Ectodermal cell (in vitro differentiated cells): ENCODE measurements around the gene UBN2.
"Not testable (repeated sequence)": the region's sequence is repeated elsewhere in the genome, so short reads cannot be mapped to it uniquely, and the experiment has no call there.

ENCODE experiments used
- H3K27ac ChIP-seq: 2 replicates; pipeline ENCODE4 v1.7.0; 2013; ENCODE audit warnings: mild to moderate bottlenecking, low read depth, low read length; ENCODE audit not compliant: insufficient read depth, poor library complexity, severe bottlenecking
- H3K27me3 ChIP-seq: 2 replicates; pipeline ENCODE4 v1.7.0; 2013; ENCODE audit warnings: mild to moderate bottlenecking, low read length; ENCODE audit not compliant: insufficient read depth, control insufficient read depth, poor library complexity, severe bottlenecking
- H3K36me3 ChIP-seq: one replicate; pipeline ENCODE4 v1.7.0; 2013; ENCODE audit warnings: low read length; ENCODE audit not compliant: control insufficient read depth, insufficient read depth
- H3K4me1 ChIP-seq: one replicate; pipeline ENCODE4 v1.7.0; 2013; ENCODE audit warnings: low read length; ENCODE audit not compliant: control insufficient read depth, insufficient read depth
- H3K4me3 ChIP-seq: 2 replicates; pipeline ENCODE4 v1.7.0; 2013; ENCODE audit warnings: low read depth, low read length, control low read depth; ENCODE audit not compliant: insufficient read depth
- H3K9me3 ChIP-seq: 2 replicates; pipeline ENCODE4 v1.7.0; 2013; ENCODE audit warnings: mild to moderate bottlenecking, low read length, moderate library complexity; ENCODE audit not compliant: control insufficient read depth
- WGBS, 2 experiments: methylation state at CpG; one replicate each; pipeline ENCODE4 v1.1.7; 2013; ENCODE audit warnings: missing lambda C conversion rate in 2 of 2; 5-methylcytosine and 5-hydroxymethylcytosine counted together

UBN2 gene

DNA sequence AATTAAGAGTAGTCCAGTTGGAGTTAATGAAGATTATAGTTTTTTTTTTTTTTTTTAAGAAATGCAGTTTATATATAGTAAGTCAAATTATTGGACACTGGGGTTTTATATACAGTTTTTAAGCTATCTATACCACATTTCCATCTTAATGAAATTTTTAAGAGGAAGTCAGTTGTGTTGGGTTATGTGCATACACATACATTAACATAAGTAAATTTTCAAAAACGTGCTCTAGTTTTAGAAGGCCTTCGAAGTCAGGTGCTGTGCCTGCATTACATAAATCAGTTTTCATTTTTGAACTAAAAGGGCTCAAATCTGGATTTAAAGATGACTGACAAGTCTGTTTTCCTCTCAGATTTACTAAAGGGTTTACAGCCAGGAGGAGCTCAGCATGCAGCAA lies 62.5 kb downstream of the UBN2 start:
- Histone ChIP-seq H3K36me3 (peaks cover 5% of the 10 kb centered on the region), H3K4me3 (no peak overlapping the region), H3K27me3 (no peaks in the 10 kb centered on the region), H3K4me1 (no peaks in the 10 kb centered on the region), H3K27ac (no peak overlapping the region), H3K9me3 (no peaks in the 10 kb centered on the region)
- WGBS, 2 experiments: 94 to 100% methylated on average over 2 of the region's 2 CpGs

DNA sequence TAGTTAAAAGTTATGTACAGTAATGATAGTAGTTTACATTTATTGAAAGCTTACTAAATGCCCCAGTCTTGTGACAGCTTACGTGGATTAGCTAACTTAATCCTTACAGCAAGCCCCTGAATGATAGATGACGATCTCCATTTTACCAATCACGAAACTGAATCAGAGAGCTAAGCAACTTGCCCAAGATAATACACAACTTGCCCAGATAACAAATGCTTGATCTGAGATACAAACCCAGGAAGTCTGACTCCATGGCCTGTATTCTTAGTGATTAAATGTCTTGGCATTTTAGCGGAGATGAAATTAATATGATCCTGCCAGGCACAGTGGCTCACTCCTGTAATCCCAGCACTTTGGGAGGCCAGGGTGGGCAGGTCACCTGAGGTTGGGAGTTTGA lies 63.2 kb downstream of the UBN2 start:
- peaks cover 5% of the 10 kb centered on the region for H3K36me3 ChIP-seq

DNA sequence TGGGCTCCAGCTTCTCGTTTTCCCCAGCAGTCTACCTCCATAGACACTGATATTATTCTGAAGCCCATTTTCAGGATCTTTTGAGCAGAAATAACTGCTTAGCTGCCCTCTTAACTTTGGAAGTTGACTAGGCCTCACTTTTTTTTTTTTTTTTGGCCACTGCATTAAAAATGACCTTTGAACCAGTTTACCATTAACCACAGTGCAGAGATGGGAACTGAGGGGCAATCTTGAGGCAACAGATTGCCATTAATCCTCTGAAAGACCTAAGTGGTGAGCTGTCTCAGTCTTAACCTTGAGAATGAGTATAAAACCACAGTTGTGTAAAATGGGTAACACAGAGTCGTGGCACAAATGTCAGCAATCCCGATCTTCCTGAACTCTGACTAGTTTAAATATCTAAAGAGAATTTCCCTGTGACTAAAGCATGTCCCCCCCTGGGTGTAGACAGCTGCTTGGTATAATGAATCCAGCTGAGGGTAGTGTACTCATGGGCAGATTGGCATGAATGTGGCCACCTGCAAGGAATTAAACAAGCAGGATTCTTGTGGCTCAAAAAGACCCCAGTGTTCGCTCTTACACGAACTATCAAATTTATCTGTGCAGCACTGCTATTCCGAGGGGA lies 64.0 kb downstream of the UBN2 start:
- no peak overlapping the region for H3K4me3 ChIP-seq
- H3K9me3 ChIP-seq: no peaks in the 10 kb centered on the region
- peaks cover 5% of the 10 kb centered on the region for H3K36me3 ChIP-seq
- no peaks in the 10 kb centered on the region for H3K4me1 ChIP-seq
- H3K27me3 ChIP-seq: no peaks in the 10 kb centered on the region
- 92 to 94% methylated on average over 6 of the region's 6 CpGs for WGBS, 2 experiments
- H3K27ac ChIP-seq: no peak overlapping the region

More for the DNA sequence above, 63.2 kb downstream of the UBN2 start:
- Histone ChIP-seq H3K4me1 (no peaks in the 10 kb centered on the region), H3K27me3 (no peaks in the 10 kb centered on the region), H3K4me3 (no peak overlapping the region), H3K9me3 (no peaks in the 10 kb centered on the region), H3K27ac (no peak overlapping the region)
- WGBS, 2 experiments: 94 to 95% methylated on average over 4 of the region's 4 CpGs

DNA sequence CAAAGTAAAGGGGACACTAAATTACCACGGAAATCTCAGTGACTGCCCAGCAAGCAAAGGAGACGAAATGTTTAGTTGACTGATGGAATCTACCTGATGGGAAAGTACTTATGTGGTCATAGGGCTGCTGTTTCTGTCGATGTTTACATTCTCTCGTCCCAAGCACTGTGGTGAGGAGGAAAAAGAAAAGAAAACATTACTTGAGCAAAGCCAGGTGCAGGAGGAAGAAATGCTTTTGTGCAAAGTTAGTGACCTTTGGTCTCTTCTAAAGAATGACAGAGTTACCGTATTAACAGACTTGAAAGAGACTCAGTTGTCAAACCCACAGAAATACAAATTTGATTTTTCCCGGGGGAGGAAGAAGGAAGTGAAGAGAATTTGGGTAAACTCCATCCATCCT lies 66.8 kb downstream of the UBN2 start:
- Histone ChIP-seq H3K4me1 (no peaks in the 10 kb centered on the region), H3K9me3 (no peaks in the 10 kb centered on the region), H3K27ac (no peak overlapping the region), H3K4me3 (no peak overlapping the region), H3K27me3 (no peaks in the 10 kb centered on the region), H3K36me3 (peaks cover 5% of the 10 kb centered on the region)
- 89 to 91% methylated on average over 6 of the region's 6 CpGs for WGBS, 2 experiments

DNA sequence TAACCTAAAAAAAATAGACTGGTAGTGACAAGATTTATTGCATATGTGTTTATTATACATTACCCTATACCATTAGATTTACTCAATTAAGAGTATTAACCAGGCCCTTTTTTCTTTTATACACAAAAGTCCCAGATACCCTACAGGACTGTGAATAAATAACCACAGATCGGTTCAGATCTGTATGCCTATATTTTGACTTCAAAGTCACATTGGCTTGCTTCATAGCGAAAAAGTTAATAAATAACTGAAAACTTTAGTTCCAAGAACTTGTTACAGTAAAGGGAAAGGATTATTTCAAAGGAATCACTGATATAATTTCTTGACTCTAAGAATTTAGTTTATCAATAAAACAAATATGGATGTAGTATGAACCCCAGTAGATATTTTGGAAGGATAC lies 68.3 kb downstream of the UBN2 start:
- Histone ChIP-seq H3K27me3 (no peaks in the 10 kb centered on the region), H3K36me3 (peaks cover 5% of the 10 kb centered on the region), H3K9me3 (no peaks in the 10 kb centered on the region), H3K4me1 (no peaks in the 10 kb centered on the region), H3K4me3 (no peak overlapping the region), H3K27ac (no peak overlapping the region)
- WGBS, 2 experiments: 94 to 100% methylated on average over 1 to 2 of the region's 2 CpGs

DNA sequence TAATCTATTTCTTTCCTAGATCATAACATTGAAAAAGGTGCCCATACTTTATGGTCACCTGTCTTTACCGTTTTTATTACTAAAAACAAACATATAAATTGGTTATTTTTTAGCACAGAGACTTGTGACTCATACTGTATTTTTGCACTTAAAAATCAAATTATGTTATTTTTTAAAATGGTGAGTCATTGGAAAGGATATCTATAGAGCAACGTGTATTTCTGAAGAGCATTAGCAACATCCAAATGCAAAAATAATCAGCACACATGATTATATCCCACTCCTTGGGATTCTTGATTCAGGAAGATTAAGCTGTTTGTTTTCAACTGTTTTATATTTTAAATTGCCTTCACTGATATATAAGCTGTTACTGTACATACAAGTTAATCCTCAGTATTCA lies 69.4 kb downstream of the UBN2 start:
- 100% methylated on average over 2 of the region's 2 CpGs; no CpG with 5 or more reads in 1 of the 2 experiments for WGBS, 2 experiments
- Histone ChIP-seq H3K9me3 (no peaks in the 10 kb centered on the region), H3K36me3 (peaks cover 3% of the 10 kb centered on the region), H3K4me1 (no peaks in the 10 kb centered on the region), H3K27ac (no peak overlapping the region), H3K4me3 (no peak overlapping the region), H3K27me3 (no peaks in the 10 kb centered on the region)

DNA sequence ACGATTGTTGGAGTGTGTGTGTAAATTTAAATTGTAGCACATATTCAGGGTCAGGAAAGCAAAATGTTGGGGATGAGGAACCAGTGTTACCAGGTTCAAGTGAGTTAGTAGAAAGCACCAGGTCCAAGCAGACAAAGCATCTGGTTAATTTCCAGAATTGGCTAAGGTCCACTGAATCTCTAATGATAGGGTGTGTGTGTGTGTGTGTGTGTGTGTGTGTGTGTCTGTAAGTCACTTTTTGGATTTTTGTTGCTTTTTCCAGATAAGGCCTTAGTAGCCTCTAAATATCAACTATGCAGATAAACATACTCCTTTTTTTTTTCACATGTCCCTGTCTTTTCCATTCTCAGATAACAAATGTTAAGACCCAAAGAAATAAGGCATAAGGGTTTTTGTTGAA lies 73.5 kb downstream of the UBN2 start:
- H3K36me3 ChIP-seq: no peaks in the 10 kb centered on the region
- no peaks in the 10 kb centered on the region for H3K27me3 ChIP-seq
- H3K4me1 ChIP-seq: no peaks in the 10 kb centered on the region
- H3K4me3 ChIP-seq: no peak overlapping the region
- no peak overlapping the region for H3K27ac ChIP-seq
- H3K9me3 ChIP-seq: no peaks in the 10 kb centered on the region
- WGBS, 2 experiments: 92 to 93% methylated on average over 1 of the region's 1 CpG

DNA sequence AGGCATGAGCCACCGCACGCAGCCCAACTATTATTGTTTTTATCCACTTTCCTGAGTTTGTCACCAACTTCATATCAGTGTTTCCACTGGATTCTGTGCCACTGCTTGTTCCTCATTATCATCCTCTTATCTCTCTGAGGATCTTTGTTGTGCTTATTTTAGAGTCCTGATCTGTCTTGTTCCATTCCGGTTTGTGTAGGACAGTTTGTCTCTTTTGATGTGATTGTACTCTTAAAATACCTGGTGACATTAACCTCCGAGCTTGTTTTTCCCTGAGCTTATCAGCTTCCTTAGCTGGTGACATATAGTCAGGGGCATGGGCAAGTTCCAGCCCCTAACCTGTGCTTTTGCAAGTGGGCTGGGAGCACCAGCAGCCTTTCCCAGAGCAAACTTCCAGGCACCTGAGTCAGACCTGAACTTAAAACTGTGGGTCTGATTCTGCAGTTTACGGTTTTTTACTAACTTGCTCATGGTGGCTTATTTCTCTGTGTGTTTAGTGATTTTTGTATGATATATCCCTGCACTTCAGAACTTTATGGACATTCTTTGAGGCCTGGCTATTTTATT lies 87.0 kb downstream of the UBN2 start:
- H3K9me3 ChIP-seq: no peaks in the 10 kb centered on the region
- no peaks in the 10 kb centered on the region for H3K36me3 ChIP-seq
- H3K4me1 ChIP-seq: no peaks in the 10 kb centered on the region
- no peak overlapping the region for H3K27ac ChIP-seq
- H3K4me3 ChIP-seq: no peak overlapping the region
- no peaks in the 10 kb centered on the region for H3K27me3 ChIP-seq
- WGBS, 2 experiments: 96% methylated on average over 5 of the region's 5 CpGs

DNA sequence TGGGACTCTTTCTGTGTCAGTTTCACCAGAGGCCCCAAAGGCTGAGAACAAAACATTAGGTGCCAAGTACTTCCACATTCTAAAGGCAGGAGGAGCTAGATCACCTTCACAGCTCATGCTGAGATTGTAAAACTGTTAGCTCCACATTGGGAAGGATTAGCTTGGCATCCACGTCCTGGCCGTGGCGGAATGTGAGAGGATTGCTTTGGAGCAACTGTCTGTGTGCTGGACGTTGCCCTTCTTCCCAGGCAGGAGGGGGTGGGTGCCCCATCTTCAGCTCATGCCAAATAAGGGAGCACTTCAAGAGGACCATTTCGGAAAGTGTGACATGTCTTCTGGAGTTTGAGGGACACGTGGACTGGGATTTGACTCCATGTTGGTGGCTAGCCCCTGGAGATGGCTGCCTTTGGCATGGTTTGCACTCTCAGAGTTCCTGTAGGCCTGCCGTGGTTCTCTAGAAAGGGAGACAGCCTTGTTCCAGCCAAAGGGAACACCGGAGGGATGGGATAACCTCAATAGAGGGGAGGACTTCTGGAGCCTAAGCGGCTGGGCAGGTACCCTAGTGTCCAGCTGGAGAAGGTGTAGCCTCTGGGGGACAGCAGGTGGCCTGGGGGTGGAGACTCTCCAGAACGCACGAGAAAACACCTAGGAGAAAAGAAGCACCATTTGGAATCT lies 90.2 kb downstream of the UBN2 start:
- Histone ChIP-seq H3K27ac (no peak overlapping the region), H3K4me1 (no peaks in the 10 kb centered on the region), H3K36me3 (no peaks in the 10 kb centered on the region), H3K9me3 (no peaks in the 10 kb centered on the region), H3K4me3 (no peak overlapping the region), H3K27me3 (no peaks in the 10 kb centered on the region)
- WGBS, 2 experiments: 84 to 85% methylated on average over 11 of the region's 11 CpGs

DNA sequence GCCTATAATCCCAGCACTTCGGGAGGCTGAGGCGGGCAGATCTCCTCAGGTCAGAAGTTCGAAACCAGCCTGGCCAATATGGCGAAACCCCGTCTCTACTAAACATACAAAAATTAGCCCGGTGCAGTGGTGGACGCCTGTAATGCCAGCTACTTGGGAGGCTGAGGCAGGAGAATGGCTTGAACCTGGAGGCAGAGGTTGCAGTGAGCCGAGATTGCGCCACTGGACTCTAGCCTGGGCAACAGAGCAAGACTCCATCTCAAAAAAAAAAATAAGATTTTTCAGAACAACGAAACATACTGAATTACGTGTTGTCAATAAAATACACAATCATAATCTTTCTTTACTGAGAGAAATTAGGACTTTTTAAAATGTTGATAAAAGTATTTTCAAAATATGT lies 93.7 kb downstream of the UBN2 start:
- not testable (repeated sequence) for H3K9me3 ChIP-seq, H3K27me3 ChIP-seq, H3K4me1 ChIP-seq, H3K27ac ChIP-seq, H3K4me3 ChIP-seq, H3K36me3 ChIP-seq
- 95 to 96% methylated on average over 10 to 11 of the region's 11 CpGs for WGBS, 2 experiments
